B cell (primary cell): ENCODE measurements around the gene SLC8A3. TPM values are rescaled to one million over a fixed set of nuclear protein-coding genes. Genes with fewer than 3 reads are reported as not detected.

Experiments
- ATAC-seq: fragments of 200-7000 bp; cut with Tn5 transposase; one replicate; pipeline ENCODE4 v1.10.0; 2021; ENCODE audit warnings: low read depth, mild to moderate bottlenecking, moderate number of reproducible peaks, moderate library complexity
- CTCF ChIA-PET: fragments of 350-600 bp; sonication (Branson Sonifier 250); formaldehyde crosslinking; loops from one replicate; lab custom pipeline; 2021; ENCODE audit warnings: antibody characterized with exemption, inconsistent platforms; lab: Charles Lee
- POLR2A ChIA-PET: fragments of 350-600 bp; sonication (Branson Sonifier 250); formaldehyde crosslinking; loops from one replicate; lab custom pipeline; 2021; ENCODE audit warnings: antibody characterized with exemption; lab: Charles Lee
- DNase-seq: peaks from one replicate; pipeline ENCODE4 v3.0.0; 2013
- H2AFZ ChIP-seq: 2 replicates; pipeline ENCODE4 v1.6.1; 2012; ENCODE audit warnings: mild to moderate bottlenecking, low read depth, low read length; ENCODE audit not compliant: insufficient read depth, poor library complexity, severe bottlenecking
- H3K27ac ChIP-seq, 2 donors: 1 replicate in 1 of 2; 2 replicates in 1 of 2; pipeline ENCODE4 v1.5.1; 2012 to 2013; ENCODE audit warnings: low read length in 2 of 2, mild to moderate bottlenecking in 2 of 2, moderate library complexity in 1 of 2
- H3K27me3 ChIP-seq, 4 experiments: fragments of 200-600 bp in 1 of 4; sonication (generic) in 1 of 4; replicated peaks in 1 of 4; 1 replicate in 2 of 4; 2 replicates in 2 of 4; pipeline versions ENCODE4 v1.6.1 to v1.7.0; 2013 to 2016; ENCODE audit warnings: low read length in 3 of 4, mild to moderate bottlenecking in 2 of 4, mixed read lengths in 1 of 4, moderate library complexity in 1 of 4; ENCODE audit not compliant: insufficient read depth in 4 of 4, control insufficient read depth in 3 of 4; ENCODE audit errors: control extremely low read depth in 1 of 4
- H3K36me3 ChIP-seq, 2 experiments: replicated peaks in 1 of 2; 1 replicate in 1 of 2; 2 replicates in 1 of 2; pipeline versions ENCODE4 v1.6.1 to v1.7.1; 2013; ENCODE audit warnings: low read length in 1 of 2; ENCODE audit not compliant: insufficient read depth in 2 of 2, control insufficient read depth in 1 of 2; ENCODE audit errors: control extremely low read depth in 1 of 2, extremely low read depth in 1 of 2
- H3K4me1 ChIP-seq, 2 donors: fragments of 200-600 bp in 1 of 2; sonication (generic) in 1 of 2; 1 replicate in 1 of 2; 2 replicates in 1 of 2; pipeline versions ENCODE4 v1.5.1 to v1.6.1; 2013 to 2017; ENCODE audit warnings: low read length in 2 of 2; ENCODE audit not compliant: control insufficient read depth in 2 of 2, insufficient read depth in 2 of 2
- H3K4me2 ChIP-seq: replicated peaks from 2 replicates; pipeline ENCODE3; 2012; ENCODE audit warnings: mild to moderate bottlenecking, low read depth, low read length; ENCODE audit not compliant: poor library complexity, severe bottlenecking
- H3K4me3 ChIP-seq, 5 experiments: fragments of 200-600 bp in 1 of 5; sonication (generic) in 1 of 5; 1 replicate in 3 of 5; 2 replicates in 2 of 5; pipeline versions ENCODE4 v1.5.1 to v1.7.0; 2011 to 2016; ENCODE audit warnings: low read length in 4 of 5, mild to moderate bottlenecking in 4 of 5, low read depth in 2 of 5, control low read depth in 1 of 5, moderate library complexity in 1 of 5; ENCODE audit not compliant: insufficient read depth in 1 of 5; ENCODE audit errors: control extremely low read depth in 1 of 5, extremely low read depth in 1 of 5
- H3K79me2 ChIP-seq: fragments of 200-600 bp; sonication (generic); one replicate; pipeline ENCODE4 v1.6.0; 2016; ENCODE audit warnings: low read length; ENCODE audit not compliant: control insufficient read depth, insufficient read depth
- H3K9ac ChIP-seq: fragments of 200-600 bp; sonication (generic); 2 replicates; pipeline ENCODE4 v1.6.1; 2017; ENCODE audit warnings: mild to moderate bottlenecking, low read length, moderate library complexity
- H3K9me3 ChIP-seq, 3 donors: one replicate each; pipeline versions ENCODE4 v1.6.1 to v1.7.1; 2013; ENCODE audit warnings: low read length in 2 of 3; ENCODE audit not compliant: control insufficient read depth in 2 of 3, insufficient read depth in 1 of 3; ENCODE audit errors: control extremely low read depth in 1 of 3
- H4K20me1 ChIP-seq: 2 replicates; pipeline ENCODE4 v1.6.0; 2012; ENCODE audit warnings: mild to moderate bottlenecking, low read length; ENCODE audit not compliant: insufficient read depth, control insufficient read depth, poor library complexity, severe bottlenecking
- H3K27ac Mint-ChIP-seq: one replicate; pipeline ENCODE4 v1.8.0; 2021; ENCODE audit warnings: mixed read lengths
- H3K27me3 Mint-ChIP-seq: one replicate; pipeline ENCODE4 v1.8.0; 2021; ENCODE audit warnings: mixed read lengths
- H3K4me1 Mint-ChIP-seq: one replicate; pipeline ENCODE4 v1.8.0; 2021; ENCODE audit warnings: mixed read lengths
- H3K4me3 Mint-ChIP-seq: one replicate; pipeline ENCODE4 v1.8.0; 2021; ENCODE audit warnings: mixed read lengths
- H3K9me3 Mint-ChIP-seq: one replicate; pipeline ENCODE4 v1.8.0; 2022; ENCODE audit warnings: mixed read lengths; ENCODE audit not compliant: insufficient read depth
- CTCF ChIP-seq: fragments of 200-600 bp; IDR thresholded peaks from one replicate; pipeline ENCODE4 v1.8.0; 2022; ENCODE audit warnings: antibody characterized with exemption, mild to moderate bottlenecking
- EZH2 ChIP-seq: IDR thresholded peaks from 2 replicates; pipeline ENCODE4 v1.6.1; 2012; ENCODE audit warnings: borderline replicate concordance, low read depth, mild to moderate bottlenecking, moderate library complexity, low read length; ENCODE audit not compliant: insufficient read depth, poor library complexity, severe bottlenecking
- WGBS: methylation state at CpG from one replicate; pipeline ENCODE4 v1.1.5; 2013; ENCODE audit warnings: missing lambda C conversion rate; ENCODE audit not compliant: insufficient coverage; 5-methylcytosine and 5-hydroxymethylcytosine counted together
- intact Hi-C: fragments of 100-400 bp; cut with micrococcal nuclease; formaldehyde crosslinking; loops from one replicate; pipeline ENCODE4 v1.10.0; 2022
- polyA plus RNA-seq: library from polyadenylated mRNA; depleted of rRNA; stranded (reverse); fragments of >200 nt; gene quantifications from 2 replicates; pipeline ENCODE4 v1.2.3, GENCODE V29; 2012
- total RNA-seq, 2 donors: library from RNA; stranded (reverse); fragments of 120-200 nt in 1 of 2; gene quantifications; 1 replicate in 1 of 2; 2 replicates in 1 of 2; pipeline versions ENCODE4 v1.2.3 to v1.2.4, GENCODE V29; 2013 to 2022

The SLC8A3 gene
- total and polyA plus RNA-seq, 2 donors (not counting 1 experiment from before 2014, with no cell fraction given): 0.07 to 0.09 TPM

- DNase-seq: no peak
- H3K27ac Mint-ChIP-seq: no peak overlapping the region
- H3K4me2 ChIP-seq: no peak overlapping the region
- no peak overlapping the region for H2AFZ ChIP-seq
- ATAC-seq: no peak
- no peak overlapping the region for H3K4me3 ChIP-seq
- peaks cover 0 to 4% of the 10 kb centered on the region in 2 donors for H3K4me1 ChIP-seq
- no peak for TF ChIP-seq CTCF
- TF ChIP-seq EZH2: no peak
- intact Hi-C loops: no loop called here
- H3K27ac ChIP-seq: no peak overlapping the region
- H3K9me3 ChIP-seq: no peaks in the 10 kb centered on the region
- H3K27me3 Mint-ChIP-seq: peaks cover 8% of the 10 kb centered on the region
- ChIA-PET POLR2A (no interaction called here), CTCF (no interaction called here)
- WGBS: 100% methylated on average over 3 of the region's 4 CpGs
- no peak overlapping the region for H3K4me3 Mint-ChIP-seq
- H3K9ac ChIP-seq: no peak overlapping the region
- H3K79me2 ChIP-seq: no peaks in the 10 kb centered on the region
- no peaks in the 10 kb centered on the region for H4K20me1 ChIP-seq
- no peaks in the 10 kb centered on the region for H3K36me3 ChIP-seq
- H3K4me1 Mint-ChIP-seq: peaks cover 4% of the 10 kb centered on the region
- no peaks in the 10 kb centered on the region for H3K9me3 Mint-ChIP-seq
- H3K27me3 ChIP-seq: peaks cover 0 to 5% (median 0%) of the 10 kb centered on the region in 4 experiments
Observed at GRCh38 chr14:70168406-70168805, 20.3 kb downstream of the SLC8A3 start.

- Histone ChIP-seq H3K4me3 (no peak overlapping the region), H3K27me3 (peaks cover 0 to 5% (median 0%) of the 10 kb centered on the region in 4 experiments), H3K36me3 (no peaks in the 10 kb centered on the region), H3K4me1 (peaks cover 0 to 2% of the 10 kb centered on the region in 2 donors), H3K9ac (no peak overlapping the region), H3K27ac (no peak overlapping the region), H3K9me3 (no peaks in the 10 kb centered on the region), H2AFZ (no peak overlapping the region), H3K79me2 (no peaks in the 10 kb centered on the region), H3K4me2 (no peak overlapping the region), H4K20me1 (no peaks in the 10 kb centered on the region)
- 85% methylated on average over 6 of the region's 9 CpGs for WGBS
- no peak overlapping the region for H3K27ac Mint-ChIP-seq
- no peak overlapping the region for H3K4me3 Mint-ChIP-seq
- ChIA-PET CTCF (no interaction called here), POLR2A (no interaction called here)
- H3K9me3 Mint-ChIP-seq: no peaks in the 10 kb centered on the region
- ATAC-seq (no peak), DNase-seq (no peak)
- H3K4me1 Mint-ChIP-seq: peaks cover 1% of the 10 kb centered on the region
- H3K27me3 Mint-ChIP-seq: peaks cover 8% of the 10 kb centered on the region
- TF ChIP-seq EZH2 (no peak), CTCF (no peak)
- intact Hi-C loops: no loop called here
Observed at GRCh38 chr14:70166530-70167203, 22.1 kb downstream of the SLC8A3 start.
